Neural crest cell (in vitro differentiated cells): ENCODE data around the gene PPP1R9A. TPM values are rescaled to one million over a fixed set of nuclear protein-coding genes. Genes with fewer than 3 reads are reported as not detected.

Source experiments
- DNase-seq: peaks from one replicate; pipeline ENCODE4 v3.0.0; 2021; ENCODE audit warnings: low read depth, mixed read lengths, low spot score
- H3K27ac Mint-ChIP-seq: one replicate; pipeline ENCODE4 v1.8.0; 2021; ENCODE audit warnings: mild to moderate bottlenecking, mixed read lengths; ENCODE audit not compliant: unreplicated experiment
- H3K27me3 Mint-ChIP-seq: 2 replicates; pipeline ENCODE4 v1.8.0; 2021; ENCODE audit warnings: low read depth, mild to moderate bottlenecking, mixed read lengths
- H3K36me3 Mint-ChIP-seq: 2 replicates; pipeline ENCODE4 v1.8.0; 2021; ENCODE audit warnings: low read depth, mild to moderate bottlenecking, mixed read lengths
- H3K4me1 Mint-ChIP-seq: 2 replicates; pipeline ENCODE4 v1.8.0; 2021; ENCODE audit warnings: mixed read lengths
- H3K4me3 Mint-ChIP-seq: one replicate; pipeline ENCODE4 v1.8.0; 2021; ENCODE audit warnings: mild to moderate bottlenecking, mixed read lengths
- H3K9me3 Mint-ChIP-seq: 2 replicates; pipeline ENCODE4 v1.8.0; 2021; ENCODE audit warnings: mixed read lengths
- CTCF ChIP-seq: fragments of 200-600 bp; sonication (generic); conservative IDR thresholded peaks from 2 replicates; pipeline ENCODE4 v1.5.0; 2021; ENCODE audit warnings: antibody characterized with exemption, mild to moderate bottlenecking
- total RNA-seq: library from RNA; stranded (reverse); gene quantifications from 2 replicates; pipeline ENCODE4 v1.2.1, GENCODE V29; 2021

Gene PPP1R9A
- total RNA-seq, 1 donor from 2014 or later: 21.2 TPM

GRCh38 chr7:94970085-94970576 is 62.7 kb downstream of the PPP1R9A start:
- Mint-ChIP-seq H3K9me3 (peaks cover 17% of the 10 kb centered on the region), H3K36me3 (peaks cover 17% of the 10 kb centered on the region), H3K4me3 (no peak overlapping the region), H3K27me3 (no peaks in the 10 kb centered on the region), H3K27ac (no peak overlapping the region), H3K4me1 (peaks cover 19% of the 10 kb centered on the region)
- no peak for DNase-seq
- no peak for TF ChIP-seq CTCF

- H3K4me1 Mint-ChIP-seq: peaks cover 19% of the 10 kb centered on the region
- no peak for TF ChIP-seq CTCF
- peaks cover 12% of the 10 kb centered on the region for H3K36me3 Mint-ChIP-seq
- no peak overlapping the region for H3K27ac Mint-ChIP-seq
- H3K9me3 Mint-ChIP-seq: peaks cover 9% of the 10 kb centered on the region
- no peak overlapping the region for H3K4me3 Mint-ChIP-seq
- no peak for DNase-seq
- H3K27me3 Mint-ChIP-seq: no peaks in the 10 kb centered on the region
These were observed 63.9 kb downstream of the PPP1R9A start for GRCh38 chr7:94971051-94971867.

- H3K27me3 Mint-ChIP-seq: no peaks in the 10 kb centered on the region
- DNase-seq: no peak
- no peak overlapping the region for H3K27ac Mint-ChIP-seq
- H3K36me3 Mint-ChIP-seq: peaks cover 6% of the 10 kb centered on the region
- H3K4me1 Mint-ChIP-seq: peaks cover 19% of the 10 kb centered on the region
- H3K4me3 Mint-ChIP-seq: no peak overlapping the region
- peaks cover 7% of the 10 kb centered on the region for H3K9me3 Mint-ChIP-seq
- no peak for TF ChIP-seq CTCF
These were observed 64.9 kb downstream of the PPP1R9A start for GRCh38 chr7:94972296-94972695.

- peaks cover 8% of the 10 kb centered on the region for H3K9me3 Mint-ChIP-seq
- H3K27me3 Mint-ChIP-seq: no peaks in the 10 kb centered on the region
- H3K4me1 Mint-ChIP-seq: peaks cover 19% of the 10 kb centered on the region
- peaks cover 6% of the 10 kb centered on the region for H3K36me3 Mint-ChIP-seq
- TF ChIP-seq CTCF: no peak
- no peak for DNase-seq
- H3K27ac Mint-ChIP-seq: no peak overlapping the region
- H3K4me3 Mint-ChIP-seq: no peak overlapping the region
These were observed 66.5 kb downstream of the PPP1R9A start for GRCh38 chr7:94973844-94974243.

GRCh38 chr7:94974423-94974822 is 67.0 kb downstream of the PPP1R9A start:
- H3K27ac Mint-ChIP-seq: no peak overlapping the region
- no peak for TF ChIP-seq CTCF
- no peak for DNase-seq
- H3K36me3 Mint-ChIP-seq: peaks cover 6% of the 10 kb centered on the region
- H3K4me3 Mint-ChIP-seq: no peak overlapping the region
- no peaks in the 10 kb centered on the region for H3K27me3 Mint-ChIP-seq
- peaks cover 19% of the 10 kb centered on the region for H3K4me1 Mint-ChIP-seq
- peaks cover 10% of the 10 kb centered on the region for H3K9me3 Mint-ChIP-seq
